Nephron (organoid): ENCODE results near the gene OSBPL5.
A peak's percentile ranks its signal among the peaks of the same experiment; 100 is the strongest.

Experiments used
- H3K27ac Mint-ChIP-seq, 3 experiments: 2 replicates each; pipeline ENCODE4 v1.8.0; 2020; ENCODE audit warnings: mixed read lengths in 3 of 3, mild to moderate bottlenecking in 2 of 3, moderate library complexity in 1 of 3
- H3K27me3 Mint-ChIP-seq: 2 replicates; pipeline ENCODE4 v1.8.0; 2021; ENCODE audit warnings: low read depth, mild to moderate bottlenecking, moderate library complexity, mixed read lengths
- H3K36me3 Mint-ChIP-seq: 2 replicates; pipeline ENCODE4 v1.8.0; 2020; ENCODE audit warnings: low read depth, mixed read lengths
- H3K4me1 Mint-ChIP-seq: 2 replicates; pipeline ENCODE4 v1.8.0; 2020; ENCODE audit warnings: mixed read lengths
- H3K4me3 Mint-ChIP-seq, 3 experiments: 2 replicates each; pipeline ENCODE4 v1.8.0; 2020; ENCODE audit warnings: mild to moderate bottlenecking in 3 of 3, mixed read lengths in 3 of 3, moderate library complexity in 2 of 3
- H3K9me3 Mint-ChIP-seq: 2 replicates; pipeline ENCODE4 v1.8.0; 2020; ENCODE audit warnings: mixed read lengths
- TF ChIP-seq, protein P1 (sequence below), 3 experiments: fragments of 200-600 bp; sonication (generic); IDR thresholded peaks; one replicate each; pipeline ENCODE4 v1.5.0; 2021; ENCODE audit warnings: antibody characterized with exemption in 3 of 3; ENCODE audit not compliant: unreplicated experiment in 3 of 3

The OSBPL5 gene

DNA sequence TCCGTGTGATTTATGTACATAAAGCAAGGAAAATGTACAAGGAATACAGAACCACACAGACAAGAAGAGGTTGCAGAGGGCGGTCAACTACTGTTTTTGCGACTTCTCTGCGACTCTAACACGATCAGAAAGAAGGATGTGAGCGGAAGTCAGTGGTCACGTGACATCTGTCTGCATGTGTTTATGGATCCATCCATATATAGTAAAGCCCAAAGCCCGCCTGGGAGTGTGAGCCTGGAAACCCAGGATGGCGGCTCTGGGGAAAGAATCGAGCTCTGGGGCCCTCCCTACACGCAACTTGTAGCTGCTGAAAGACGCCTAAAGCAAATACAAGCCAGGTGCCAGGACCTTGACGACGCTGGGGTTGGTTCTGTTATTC lies 8.8 kb downstream of the OSBPL5 start:
- Mint-ChIP-seq H3K27me3 (no peaks in the 10 kb centered on the region), H3K36me3 (no peaks in the 10 kb centered on the region)
- TF ChIP-seq, protein P1, sequence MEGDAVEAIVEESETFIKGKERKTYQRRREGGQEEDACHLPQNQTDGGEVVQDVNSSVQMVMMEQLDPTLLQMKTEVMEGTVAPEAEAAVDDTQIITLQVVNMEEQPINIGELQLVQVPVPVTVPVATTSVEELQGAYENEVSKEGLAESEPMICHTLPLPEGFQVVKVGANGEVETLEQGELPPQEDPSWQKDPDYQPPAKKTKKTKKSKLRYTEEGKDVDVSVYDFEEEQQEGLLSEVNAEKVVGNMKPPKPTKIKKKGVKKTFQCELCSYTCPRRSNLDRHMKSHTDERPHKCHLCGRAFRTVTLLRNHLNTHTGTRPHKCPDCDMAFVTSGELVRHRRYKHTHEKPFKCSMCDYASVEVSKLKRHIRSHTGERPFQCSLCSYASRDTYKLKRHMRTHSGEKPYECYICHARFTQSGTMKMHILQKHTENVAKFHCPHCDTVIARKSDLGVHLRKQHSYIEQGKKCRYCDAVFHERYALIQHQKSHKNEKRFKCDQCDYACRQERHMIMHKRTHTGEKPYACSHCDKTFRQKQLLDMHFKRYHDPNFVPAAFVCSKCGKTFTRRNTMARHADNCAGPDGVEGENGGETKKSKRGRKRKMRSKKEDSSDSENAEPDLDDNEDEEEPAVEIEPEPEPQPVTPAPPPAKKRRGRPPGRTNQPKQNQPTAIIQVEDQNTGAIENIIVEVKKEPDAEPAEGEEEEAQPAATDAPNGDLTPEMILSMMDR (IDR thresholded peaks at IDR 0.05; ENCODE audit: unreplicated experiment in 3 of 3) = no peak

DNA sequence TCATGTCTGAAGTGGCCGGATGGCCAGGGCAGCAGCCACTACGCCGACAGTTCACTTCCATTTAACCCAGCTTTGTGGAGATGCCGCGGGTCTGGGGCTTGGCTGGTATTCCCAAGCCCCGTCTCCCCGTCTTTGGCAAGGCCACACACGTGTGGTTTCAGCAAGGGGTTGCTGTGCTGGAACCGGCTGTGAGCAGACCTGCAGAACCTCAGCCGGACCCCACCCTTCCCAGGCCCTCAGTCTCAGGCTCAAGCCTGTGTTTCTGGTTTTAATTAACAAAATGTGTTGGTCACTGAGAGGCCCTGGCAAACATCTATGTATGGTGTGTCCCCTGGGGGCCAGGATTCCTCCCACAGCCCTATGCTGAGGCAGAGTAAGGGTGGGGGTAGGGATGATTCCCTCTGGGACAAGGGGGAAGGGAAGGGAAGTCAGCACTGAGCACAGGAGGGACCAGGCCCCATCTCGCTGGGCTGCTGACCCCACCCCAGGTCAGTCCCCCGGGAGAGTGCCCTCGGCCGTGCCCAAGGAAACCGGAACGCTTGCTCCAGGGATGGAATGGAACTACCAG lies 9.3 kb downstream of the OSBPL5 start:
- Mint-ChIP-seq H3K36me3 (no peaks in the 10 kb centered on the region), H3K4me1 (peaks cover 66% of the 10 kb centered on the region), H3K27ac (peak overlapping the region; percentile 82 to 90 (median 84)), H3K27me3 (no peaks in the 10 kb centered on the region), H3K9me3 (no peaks in the 10 kb centered on the region), H3K4me3 (peak overlapping the region; percentile 55 to 73 (median 55))
- TF ChIP-seq, protein P1 (IDR thresholded peaks at IDR 0.05; ENCODE audit: unreplicated experiment in 3 of 3) = no peak

More for the DNA sequence above, 8.8 kb downstream of the OSBPL5 start:
- Mint-ChIP-seq H3K9me3 (no peaks in the 10 kb centered on the region), H3K27ac (peak overlapping the region; percentile 82 to 90 (median 84)), H3K4me1 (peaks cover 71% of the 10 kb centered on the region), H3K4me3 (peak overlapping the region; percentile 55 to 73 (median 55))

DNA sequence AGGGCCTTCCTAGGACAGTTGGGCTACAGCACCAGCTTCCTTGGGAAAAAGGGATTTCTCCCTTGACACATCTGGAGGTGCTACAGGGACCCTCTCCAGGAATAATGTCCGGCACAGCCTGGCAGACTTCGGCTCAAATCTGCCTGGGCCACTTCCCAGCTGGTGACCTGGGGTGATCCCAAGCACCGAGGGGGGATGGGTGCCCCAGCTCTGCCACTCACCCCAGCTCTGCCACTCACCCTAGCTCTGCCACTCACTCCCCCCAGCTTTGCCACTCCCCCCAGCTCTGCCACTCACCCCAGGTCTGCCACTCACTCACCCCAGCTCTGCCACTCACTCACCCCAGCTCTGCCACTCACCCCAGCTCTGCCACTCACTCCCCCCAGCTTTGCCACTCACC lies 9.9 kb downstream of the OSBPL5 start:
- H3K4me3 Mint-ChIP-seq = no peak overlapping the region
- H3K36me3 Mint-ChIP-seq = no peaks in the 10 kb centered on the region
- peak overlapping the region in 1 of 3 experiments; percentile 40 for H3K27ac Mint-ChIP-seq
- H3K9me3 Mint-ChIP-seq = no peaks in the 10 kb centered on the region
- no peaks in the 10 kb centered on the region for H3K27me3 Mint-ChIP-seq
- H3K4me1 Mint-ChIP-seq = peaks cover 61% of the 10 kb centered on the region
- TF ChIP-seq, protein P1 (IDR thresholded peaks at IDR 0.05; ENCODE audit: unreplicated experiment in 3 of 3) = no peak

DNA sequence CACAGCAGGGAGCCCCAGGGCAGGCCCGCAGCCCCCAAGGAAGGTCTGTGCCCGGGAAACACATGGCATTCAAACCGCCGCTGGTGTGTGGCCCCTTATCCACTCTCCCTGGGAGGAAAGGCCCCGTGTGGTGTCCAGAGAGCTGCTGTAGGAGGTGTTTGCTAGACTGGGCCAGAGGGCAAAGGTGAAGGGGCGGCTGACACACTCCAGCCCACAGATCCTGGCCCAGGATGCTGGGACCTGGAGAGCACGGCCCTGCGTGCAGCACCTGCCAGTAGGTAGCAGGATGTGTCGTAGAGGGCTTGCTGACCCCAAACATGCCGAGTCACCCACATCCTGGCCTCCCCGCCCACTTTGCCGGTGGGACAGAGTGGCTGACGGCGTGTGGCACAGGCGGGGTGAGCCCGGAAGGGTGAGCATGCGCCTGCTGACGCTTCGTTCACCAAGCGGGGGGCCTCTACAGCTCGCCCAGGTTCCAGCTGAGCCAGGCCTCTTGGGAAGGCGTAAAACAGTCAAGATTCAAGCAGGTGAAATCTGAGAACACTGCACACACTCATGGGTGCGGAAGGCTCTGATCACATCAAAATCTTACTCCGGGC lies 11.0 kb downstream of the OSBPL5 start:
- Mint-ChIP-seq H3K27me3 (peaks cover 4% of the 10 kb centered on the region), H3K27ac (peak overlapping the region in 2 of 3 experiments; percentile 25 to 91), H3K4me3 (no peak overlapping the region)

DNA sequence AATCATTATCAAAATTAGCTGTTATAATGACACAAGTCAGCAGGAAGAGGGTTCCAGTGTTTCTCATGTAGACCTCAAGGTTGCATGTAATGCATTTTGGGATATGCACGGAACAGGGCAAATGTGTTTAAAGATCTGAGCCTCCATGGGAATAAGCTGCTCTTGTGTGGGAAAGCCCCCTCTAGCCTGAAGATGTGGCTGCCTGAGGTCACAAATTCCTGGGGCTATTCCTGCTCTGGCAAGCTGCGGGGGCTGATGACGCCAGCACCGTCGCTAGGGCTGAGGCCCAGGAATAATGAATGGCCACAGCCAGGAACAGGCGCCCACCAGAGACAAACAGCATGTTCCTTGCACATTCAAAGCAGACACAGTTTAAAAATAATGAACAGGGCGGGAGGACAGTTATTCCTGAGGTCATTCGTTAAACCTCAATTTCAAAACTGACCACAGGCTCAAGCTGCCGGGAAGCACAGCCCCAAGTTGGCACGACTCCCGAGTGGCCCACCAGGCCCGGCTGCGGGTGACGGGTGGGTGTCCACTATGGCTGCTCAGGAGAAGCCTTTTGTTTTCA lies 11.7 kb downstream of the OSBPL5 start:
- Mint-ChIP-seq H3K9me3 (no peaks in the 10 kb centered on the region), H3K4me3 (peak overlapping the region; percentile 2 to 51 (median 19)), H3K27me3 (peaks cover 4% of the 10 kb centered on the region)

More for the DNA sequence above, 11.0 kb downstream of the OSBPL5 start:
- peaks cover 58% of the 10 kb centered on the region for H3K4me1 Mint-ChIP-seq
- H3K36me3 Mint-ChIP-seq = no peaks in the 10 kb centered on the region
- TF ChIP-seq, protein P1 (IDR thresholded peaks at IDR 0.05; ENCODE audit: unreplicated experiment in 3 of 3) = no peak
- H3K9me3 Mint-ChIP-seq = no peaks in the 10 kb centered on the region

More for the DNA sequence above, 11.7 kb downstream of the OSBPL5 start:
- no peaks in the 10 kb centered on the region for H3K36me3 Mint-ChIP-seq
- TF ChIP-seq, protein P1 (IDR thresholded peaks at IDR 0.05; ENCODE audit: unreplicated experiment in 3 of 3) = no peak
- H3K4me1 Mint-ChIP-seq = peaks cover 58% of the 10 kb centered on the region
- H3K27ac Mint-ChIP-seq = peak overlapping the region; percentile 76 to 91 (median 82)
